HepG2 (cell line): Measurements from ENCODE around the gene SLC19A1. TPM values are rescaled to one million over a fixed set of nuclear protein-coding genes. Genes with fewer than 3 reads are reported as not detected.

Source experiments
- ARID3A ChIP-seq: IDR thresholded peaks from 2 replicates; pipeline ENCODE4 v1.6.1; 2012; ENCODE audit warnings: low read depth, low read length, improper control_type of control experiment
- CBFB ChIP-seq: sonication (generic); formaldehyde crosslinking; IDR thresholded peaks from 2 replicates; pipeline ENCODE4 v1.4.0; 2020; ENCODE audit warnings: missing genetic modification reagents
- CC2D1A ChIP-seq: sonication (generic); formaldehyde crosslinking; IDR thresholded peaks from 2 replicates; pipeline ENCODE4 v1.8.1; 2023; ENCODE audit warnings: mild to moderate bottlenecking, missing genetic modification reagents
- CENPBD1 ChIP-seq: sonication (generic); formaldehyde crosslinking; IDR thresholded peaks from 2 replicates; pipeline ENCODE4 v1.8.0; 2022; ENCODE audit warnings: missing genetic modification reagents, low read depth, mild to moderate bottlenecking, borderline replicate concordance
- ESRRA ChIP-seq: sonication (generic); formaldehyde crosslinking; IDR thresholded peaks from 2 replicates; pipeline ENCODE4 v1.5.1; 2020; ENCODE audit warnings: mild to moderate bottlenecking, low read depth, missing genetic modification reagents
- FIP1L1 ChIP-seq: fragments of 200-400 bp; formaldehyde crosslinking; IDR thresholded peaks from 2 replicates; pipeline ENCODE4 v1.6.1; 2018; ENCODE audit warnings: low read depth, mild to moderate bottlenecking, low read length, moderate library complexity, borderline replicate concordance; ENCODE audit not compliant: insufficient read depth
- HOXD1 ChIP-seq: sonication (generic); formaldehyde crosslinking; IDR thresholded peaks from 2 replicates; pipeline ENCODE4 v1.5.0; 2020; ENCODE audit warnings: missing genetic modification reagents
- IKZF1 ChIP-seq: fragments of 450-650 bp; IDR thresholded peaks from 2 replicates; pipeline ENCODE4 v1.7.1; 2016
- KLF6 ChIP-seq: IDR thresholded peaks from 2 replicates; pipeline ENCODE4 v1.8.0; 2016; ENCODE audit warnings: missing biosample characterization, missing genetic modification reagents
- PLRG1 ChIP-seq: fragments of 450-650 bp; conservative IDR thresholded peaks from 2 replicates; pipeline ENCODE4 v1.6.1; 2016
- POGZ ChIP-seq: sonication (generic); formaldehyde crosslinking; IDR thresholded peaks from 2 replicates; pipeline ENCODE4 v1.4.0; 2020; ENCODE audit warnings: mild to moderate bottlenecking, missing genetic modification reagents
- PPARG ChIP-seq: conservative IDR thresholded peaks from 2 replicates; pipeline ENCODE4 v1.6.1; 2016; ENCODE audit warnings: missing biosample characterization, missing genetic modification reagents
- REPIN1 ChIP-seq: sonication (generic); formaldehyde crosslinking; IDR thresholded peaks from 2 replicates; pipeline ENCODE4 v1.8.0; 2022; ENCODE audit warnings: missing genetic modification reagents, low read depth, mild to moderate bottlenecking, borderline replicate concordance
- ZBTB1 ChIP-seq: sonication (generic); formaldehyde crosslinking; IDR thresholded peaks from 2 replicates; pipeline ENCODE4 v1.4.0; 2020; ENCODE audit warnings: missing genetic modification reagents, borderline replicate concordance
- ZFP90 ChIP-seq: sonication (generic); formaldehyde crosslinking; IDR thresholded peaks from 2 replicates; pipeline ENCODE4 v1.8.0; 2022; ENCODE audit warnings: missing genetic modification reagents, mild to moderate bottlenecking, inconsistent platforms, borderline replicate concordance
- ZNF207 ChIP-seq: fragments of 450-650 bp; IDR thresholded peaks from 2 replicates; pipeline ENCODE4 v1.6.1; 2016; ENCODE audit warnings: antibody characterized with exemption, borderline replicate concordance
- ZNF263 ChIP-seq: sonication (generic); formaldehyde crosslinking; IDR thresholded peaks from 2 replicates; pipeline ENCODE4 v1.4.0; 2020; ENCODE audit warnings: missing genetic modification reagents
- ZNF30 ChIP-seq: sonication (generic); formaldehyde crosslinking; IDR thresholded peaks from 2 replicates; pipeline ENCODE4 v1.5.0; 2020; ENCODE audit warnings: mild to moderate bottlenecking, missing genetic modification reagents
- ZNF33A ChIP-seq: sonication (generic); formaldehyde crosslinking; IDR thresholded peaks from 2 replicates; pipeline ENCODE4 v1.5.1; 2020; ENCODE audit warnings: missing genetic modification reagents, mild to moderate bottlenecking, moderate library complexity, borderline replicate concordance
- ZNF510 ChIP-seq: sonication (generic); formaldehyde crosslinking; IDR thresholded peaks from 2 replicates; pipeline ENCODE4 v1.4.0; 2020; ENCODE audit warnings: low read depth, mild to moderate bottlenecking, missing genetic modification reagents
- polyA plus RNA-seq, 8 experiments: library from polyadenylated mRNA; depleted of rRNA in 3 of 8; stranded (reverse) in 7 of 8; unstranded in 1 of 8; fragments of >200 nt; fragmentation: Illumina TruSeq in 4 of 8; extraction: Trizol in 4 of 8; gene quantifications; 2 replicates each; pipeline versions ENCODE4 v1.2.1 to v1.2.3, GENCODE V29; 2011 to 2016; ENCODE audit warnings: low read depth in 4 of 8, missing spikeins in 1 of 8, mixed read lengths in 1 of 8; ENCODE audit not compliant: insufficient read depth in 1 of 8
- total RNA-seq, 5 experiments: library from RNA; depleted of rRNA; stranded (reverse); fragments of >200 nt; fragmentation: Illumina TruSeq; extraction: Trizol; gene quantifications; 2 replicates each; pipeline ENCODE4 v1.2.3, GENCODE V29; 2016; ENCODE audit warnings: low read depth in 1 of 5
- TF ChIP-seq, protein P1 (sequence below): IDR thresholded peaks from 2 replicates; pipeline ENCODE4 v1.6.1; 2016; ENCODE audit warnings: low read depth, control low read depth
- TF ChIP-seq, protein P2 (sequence below): sonication (generic); formaldehyde crosslinking; IDR thresholded peaks from 2 replicates; pipeline ENCODE4 v1.4.0; 2020; ENCODE audit warnings: mild to moderate bottlenecking, missing genetic modification reagents
- TF ChIP-seq, protein P3 (sequence below): sonication (generic); formaldehyde crosslinking; IDR thresholded peaks from 2 replicates; pipeline ENCODE4 v1.5.1; 2020; ENCODE audit warnings: mild to moderate bottlenecking, missing genetic modification reagents, moderate library complexity

SLC19A1 gene
- total and polyA plus RNA-seq, 2 of the 13 experiments (the other 11 are each of a cell fraction or from before 2014, with no cell fraction given) = 21.8 to 23.0 TPM

DNA sequence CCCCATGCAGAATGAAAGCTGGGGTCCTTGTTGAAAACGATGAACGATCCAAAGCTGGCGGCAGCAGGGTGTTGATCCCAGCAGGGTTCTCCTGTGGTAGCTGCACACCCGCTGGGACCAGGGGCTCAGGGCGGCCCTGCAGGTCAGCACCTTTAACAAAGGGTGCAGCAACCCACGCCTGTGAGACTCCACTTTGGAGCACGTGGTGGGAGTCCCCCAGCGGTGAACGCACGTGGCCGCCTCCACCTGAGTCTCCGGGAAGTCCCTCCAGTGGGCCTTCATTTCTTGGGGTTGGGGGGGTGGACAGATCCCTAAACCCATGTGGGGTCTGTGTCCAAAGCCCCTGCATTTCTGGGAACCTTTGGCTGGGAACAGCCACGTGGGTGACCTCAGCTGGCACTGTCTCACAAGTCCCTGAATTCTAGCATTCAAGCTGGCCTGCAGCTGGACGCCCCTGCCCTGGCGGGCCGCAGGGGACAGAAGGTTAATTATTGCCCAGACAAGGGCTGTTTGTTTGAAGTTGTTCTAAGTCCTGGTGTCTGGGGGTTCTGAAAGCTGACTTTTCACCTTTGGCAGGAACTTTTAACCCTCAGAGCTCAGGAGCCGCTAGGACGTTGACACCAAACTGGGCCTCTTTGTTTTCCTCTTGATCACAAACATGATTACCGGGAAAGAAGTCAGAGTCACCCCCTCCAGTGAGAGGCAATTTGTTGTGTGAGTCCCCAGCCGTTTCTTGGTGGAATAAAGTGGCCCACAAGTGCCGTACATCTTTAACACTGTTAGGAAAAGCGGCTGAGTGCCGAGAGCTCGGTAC is 72.8 kb downstream of the SLC19A1 start (continued):
- TF ChIP-seq PLRG1 (no peak), ESRRA (peak; percentile 49), CC2D1A (CRISPR knock-in tag) (no peak), ARID3A (peak; percentile 55; the same call in 1 of the 2 replicates), FIP1L1 (no peak), PPARG (CRISPR knock-in tag) (peak; percentile 90), ZFP90 (CRISPR knock-in tag) (peak; percentile 72), KLF6 (peak; percentile 64; the same call in 1 of the 2 replicates), ZNF207 (no peak), HOXD1 (CRISPR knock-in tag) (peak; percentile 86), ZNF33A (CRISPR knock-in tag) (no peak; the same call in 1 of the 2 replicates), CBFB (CRISPR knock-in tag) (0 out of 2 replicates have a peak, but pooled peaks have one; percentile 63), ZNF30 (CRISPR knock-in tag) (no peak), ZBTB1 (no peak), POGZ (0 out of 2 replicates have a peak, but pooled peaks have one; percentile 33), REPIN1 (peak; percentile 82; the same call in 1 of the 2 replicates), ZNF263 (CRISPR knock-in tag) (0 out of 2 replicates have a peak, but pooled peaks have one; percentile 19), ZNF510 (CRISPR knock-in tag) (0 out of 2 replicates have a peak, but pooled peaks have one; percentile 70), IKZF1 (no peak), CENPBD1 (peak; percentile 26; the same call in 1 of the 2 replicates)
- TF ChIP-seq, protein P1, sequence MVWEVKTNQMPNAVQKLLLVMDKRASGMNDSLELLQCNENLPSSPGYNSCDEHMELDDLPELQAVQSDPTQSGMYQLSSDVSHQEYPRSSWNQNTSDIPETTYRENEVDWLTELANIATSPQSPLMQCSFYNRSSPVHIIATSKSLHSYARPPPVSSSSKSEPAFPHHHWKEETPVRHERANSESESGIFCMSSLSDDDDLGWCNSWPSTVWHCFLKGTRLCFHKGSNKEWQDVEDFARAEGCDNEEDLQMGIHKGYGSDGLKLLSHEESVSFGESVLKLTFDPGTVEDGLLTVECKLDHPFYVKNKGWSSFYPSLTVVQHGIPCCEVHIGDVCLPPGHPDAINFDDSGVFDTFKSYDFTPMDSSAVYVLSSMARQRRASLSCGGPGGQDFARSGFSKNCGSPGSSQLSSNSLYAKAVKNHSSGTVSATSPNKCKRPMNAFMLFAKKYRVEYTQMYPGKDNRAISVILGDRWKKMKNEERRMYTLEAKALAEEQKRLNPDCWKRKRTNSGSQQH = no peak
- TF ChIP-seq, protein P2, sequence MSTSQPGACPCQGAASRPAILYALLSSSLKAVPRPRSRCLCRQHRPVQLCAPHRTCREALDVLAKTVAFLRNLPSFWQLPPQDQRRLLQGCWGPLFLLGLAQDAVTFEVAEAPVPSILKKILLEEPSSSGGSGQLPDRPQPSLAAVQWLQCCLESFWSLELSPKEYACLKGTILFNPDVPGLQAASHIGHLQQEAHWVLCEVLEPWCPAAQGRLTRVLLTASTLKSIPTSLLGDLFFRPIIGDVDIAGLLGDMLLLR = no peak
- TF ChIP-seq, protein P3, sequence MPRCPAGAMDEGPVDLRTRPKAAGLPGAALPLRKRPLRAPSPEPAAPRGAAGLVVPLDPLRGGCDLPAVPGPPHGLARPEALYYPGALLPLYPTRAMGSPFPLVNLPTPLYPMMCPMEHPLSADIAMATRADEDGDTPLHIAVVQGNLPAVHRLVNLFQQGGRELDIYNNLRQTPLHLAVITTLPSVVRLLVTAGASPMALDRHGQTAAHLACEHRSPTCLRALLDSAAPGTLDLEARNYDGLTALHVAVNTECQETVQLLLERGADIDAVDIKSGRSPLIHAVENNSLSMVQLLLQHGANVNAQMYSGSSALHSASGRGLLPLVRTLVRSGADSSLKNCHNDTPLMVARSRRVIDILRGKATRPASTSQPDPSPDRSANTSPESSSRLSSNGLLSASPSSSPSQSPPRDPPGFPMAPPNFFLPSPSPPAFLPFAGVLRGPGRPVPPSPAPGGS (CRISPR knock-in tag) = peak; percentile 73; the same call in 1 of the 2 replicates
